Hepatocyte (in vitro differentiated cells): ENCODE results near the gene SLC39A13. TPM values are rescaled to one million over a fixed set of nuclear protein-coding genes. Genes with fewer than 3 reads are reported as not detected.

Experiments used
- DNase-seq: peaks from one replicate; pipeline ENCODE4 v3.0.0-alpha.2; 2016; ENCODE audit warnings: low spot score
- H2AFZ ChIP-seq: fragments of 200-600 bp; sonication (generic); 2 replicates; pipeline ENCODE4 v1.6.0; 2016; ENCODE audit warnings: antibody characterized with exemption, mild to moderate bottlenecking
- H3K27ac ChIP-seq: fragments of 200-600 bp; sonication (generic); 2 replicates; pipeline ENCODE4 v1.5.1; 2016; ENCODE audit warnings: mild to moderate bottlenecking
- H3K27me3 ChIP-seq: fragments of 200-600 bp; sonication (generic); 2 replicates; pipeline ENCODE4 v1.6.1; 2016
- H3K36me3 ChIP-seq: fragments of 200-600 bp; sonication (generic); replicated peaks from 2 replicates; pipeline ENCODE4 v1.5.1; 2016; ENCODE audit warnings: low read depth; ENCODE audit not compliant: insufficient read depth
- H3K4me1 ChIP-seq: fragments of 200-600 bp; sonication (generic); 2 replicates; pipeline ENCODE4 v1.5.1; 2016; ENCODE audit warnings: mild to moderate bottlenecking, moderate library complexity; ENCODE audit not compliant: insufficient read depth
- H3K4me2 ChIP-seq: fragments of 200-600 bp; sonication (generic); 2 replicates; pipeline ENCODE4 v1.6.0; 2016
- H3K4me3 ChIP-seq: fragments of 200-600 bp; sonication (generic); 2 replicates; pipeline ENCODE4 v1.5.1; 2016; ENCODE audit warnings: mild to moderate bottlenecking
- H3K79me2 ChIP-seq: fragments of 200-600 bp; sonication (generic); 2 replicates; pipeline ENCODE4 v1.6.0; 2017; ENCODE audit warnings: mild to moderate bottlenecking
- H3K9me2 ChIP-seq: fragments of 200-600 bp; sonication (generic); replicated peaks from 2 replicates; pipeline ENCODE4 v1.6.0; 2017; ENCODE audit warnings: mild to moderate bottlenecking; ENCODE audit not compliant: insufficient read depth
- H3K9me3 ChIP-seq: fragments of 200-600 bp; sonication (generic); 2 replicates; pipeline ENCODE4 v1.5.1; 2016; ENCODE audit warnings: low read depth, mild to moderate bottlenecking
- H4K20me1 ChIP-seq: fragments of 200-600 bp; sonication (generic); 2 replicates; pipeline ENCODE4 v1.6.0; 2016; ENCODE audit warnings: mild to moderate bottlenecking; ENCODE audit not compliant: insufficient read depth, poor library complexity, severe bottlenecking
- EZH2 ChIP-seq: fragments of 200-600 bp; sonication (generic); IDR thresholded peaks from 2 replicates; pipeline ENCODE4 v1.6.1; 2016; ENCODE audit warnings: antibody characterized with exemption, mild to moderate bottlenecking, borderline replicate concordance
- EZH2phosphoT487 ChIP-seq: fragments of 200-600 bp; sonication (generic); IDR thresholded peaks from one replicate; pipeline ENCODE4 v1.6.1; 2018; ENCODE audit warnings: antibody characterized with exemption, mild to moderate bottlenecking, low read depth, moderate library complexity; ENCODE audit not compliant: unreplicated experiment, severe bottlenecking
- WGBS: methylation state at CpG from one replicate; pipeline ENCODE4 v1.1.6; 2016; ENCODE audit warnings: low lambda C conversion rate; ENCODE audit errors: missing lambda C conversion rate; 5-methylcytosine and 5-hydroxymethylcytosine counted together
- polyA plus RNA-seq: library from polyadenylated mRNA; unstranded; fragments of >200 nt; fragmentation: Nextera tagmentation; extraction: Ambion mirVana; gene quantifications from 2 replicates; pipeline ENCODE4 v1.2.1, GENCODE V29; 2016
- total RNA-seq: library from RNA; depleted of rRNA; stranded (reverse); fragments of >200 nt; gene quantifications from 2 replicates; pipeline ENCODE4 v1.2.3, GENCODE V29; 2014
- TF ChIP-seq, protein P1 (sequence below): fragments of 200-600 bp; sonication (generic); IDR thresholded peaks from 2 replicates; pipeline ENCODE4 v1.5.1; 2016; ENCODE audit warnings: antibody characterized with exemption, mild to moderate bottlenecking; ENCODE audit not compliant: poor library complexity

Gene SLC39A13
- total and polyA plus RNA-seq, 2 experiments from 2014 or later = 72.3 to 118 TPM

GRCh38 chr11:47443028-47443700, 34.8 kb downstream of the SLC39A13 start:
- Histone ChIP-seq H3K4me2 (no peak overlapping the region), H3K4me3 (no peak overlapping the region), H3K4me1 (no peaks in the 10 kb centered on the region), H3K27ac (no peak overlapping the region), H3K79me2 (no peaks in the 10 kb centered on the region), H3K27me3 (no peaks in the 10 kb centered on the region), H3K9me2 (no peaks in the 10 kb centered on the region), H2AFZ (no peak overlapping the region), H3K9me3 (no peaks in the 10 kb centered on the region), H4K20me1 (no peaks in the 10 kb centered on the region), H3K36me3 (no peaks in the 10 kb centered on the region)
- TF ChIP-seq, protein P1, sequence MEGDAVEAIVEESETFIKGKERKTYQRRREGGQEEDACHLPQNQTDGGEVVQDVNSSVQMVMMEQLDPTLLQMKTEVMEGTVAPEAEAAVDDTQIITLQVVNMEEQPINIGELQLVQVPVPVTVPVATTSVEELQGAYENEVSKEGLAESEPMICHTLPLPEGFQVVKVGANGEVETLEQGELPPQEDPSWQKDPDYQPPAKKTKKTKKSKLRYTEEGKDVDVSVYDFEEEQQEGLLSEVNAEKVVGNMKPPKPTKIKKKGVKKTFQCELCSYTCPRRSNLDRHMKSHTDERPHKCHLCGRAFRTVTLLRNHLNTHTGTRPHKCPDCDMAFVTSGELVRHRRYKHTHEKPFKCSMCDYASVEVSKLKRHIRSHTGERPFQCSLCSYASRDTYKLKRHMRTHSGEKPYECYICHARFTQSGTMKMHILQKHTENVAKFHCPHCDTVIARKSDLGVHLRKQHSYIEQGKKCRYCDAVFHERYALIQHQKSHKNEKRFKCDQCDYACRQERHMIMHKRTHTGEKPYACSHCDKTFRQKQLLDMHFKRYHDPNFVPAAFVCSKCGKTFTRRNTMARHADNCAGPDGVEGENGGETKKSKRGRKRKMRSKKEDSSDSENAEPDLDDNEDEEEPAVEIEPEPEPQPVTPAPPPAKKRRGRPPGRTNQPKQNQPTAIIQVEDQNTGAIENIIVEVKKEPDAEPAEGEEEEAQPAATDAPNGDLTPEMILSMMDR = no peak
- TF ChIP-seq EZH2phosphoT487 (no peak), EZH2 (no peak)
- WGBS = 88% methylated on average over 12 of the region's 12 CpGs
- DNase-seq = no peak

DNA sequence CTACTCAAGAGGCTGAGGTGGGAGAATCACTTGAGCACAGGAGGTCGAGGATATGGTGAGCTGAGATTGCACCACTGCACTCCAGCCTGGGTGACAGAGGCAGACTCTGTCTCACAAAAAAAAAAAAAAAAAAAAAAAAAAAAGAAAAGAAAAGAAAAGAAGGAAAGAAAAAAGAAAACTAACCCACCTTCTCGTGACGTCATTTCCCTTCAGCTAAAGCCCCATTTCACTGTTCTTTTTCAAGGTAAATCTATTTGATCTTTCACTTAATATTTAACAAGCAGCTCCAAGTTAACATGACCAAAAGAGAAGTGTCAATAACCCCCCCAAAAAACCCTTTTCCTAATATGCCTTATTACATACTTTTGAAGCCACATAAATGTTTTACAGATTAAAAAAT, 35.4 kb downstream of the SLC39A13 start:
- H3K4me1 ChIP-seq = no peaks in the 10 kb centered on the region
- no peaks in the 10 kb centered on the region for H3K9me3 ChIP-seq
- no peaks in the 10 kb centered on the region for H4K20me1 ChIP-seq
- H3K79me2 ChIP-seq = no peaks in the 10 kb centered on the region
- H2AFZ ChIP-seq = no peak overlapping the region
- TF ChIP-seq, protein P1 = no peak
- TF ChIP-seq EZH2 = no peak
- TF ChIP-seq EZH2phosphoT487 = no peak
- H3K4me2 ChIP-seq = no peak overlapping the region
- H3K36me3 ChIP-seq = no peaks in the 10 kb centered on the region
- no peaks in the 10 kb centered on the region for H3K27me3 ChIP-seq
- DNase-seq = no peak
- H3K27ac ChIP-seq = no peak overlapping the region
- 73% methylated on average over 3 of the region's 3 CpGs for WGBS
- H3K9me2 ChIP-seq = no peaks in the 10 kb centered on the region
- no peak overlapping the region for H3K4me3 ChIP-seq

DNA sequence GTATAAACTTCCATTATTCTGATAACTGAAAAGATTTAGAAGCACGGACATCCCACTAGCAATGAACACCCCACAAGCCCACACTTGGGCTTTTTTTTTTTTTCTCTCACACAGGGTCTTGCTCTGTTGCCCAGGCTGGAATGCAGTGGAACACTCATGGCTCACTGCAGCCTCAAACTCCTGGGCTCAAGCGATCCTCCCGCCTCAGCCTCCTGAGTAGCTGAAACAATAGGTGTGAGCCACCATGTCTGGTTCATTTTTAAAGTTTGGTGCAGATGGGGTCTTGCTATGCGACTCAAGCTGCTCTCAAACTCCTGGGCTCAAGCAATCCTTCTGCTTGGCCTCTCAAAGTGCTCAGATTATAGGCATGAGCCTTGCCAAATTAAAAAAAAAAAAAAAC, 37.5 kb downstream of the SLC39A13 start:
- 95% methylated on average over 4 of the region's 4 CpGs for WGBS
- H3K79me2 ChIP-seq = no peaks in the 10 kb centered on the region
- no peak overlapping the region for H3K4me3 ChIP-seq
- no peak overlapping the region for H2AFZ ChIP-seq
- H3K4me2 ChIP-seq = no peak overlapping the region
- H3K9me3 ChIP-seq = no peaks in the 10 kb centered on the region
- no peaks in the 10 kb centered on the region for H3K36me3 ChIP-seq
- no peaks in the 10 kb centered on the region for H4K20me1 ChIP-seq
- H3K4me1 ChIP-seq = no peaks in the 10 kb centered on the region
- no peaks in the 10 kb centered on the region for H3K27me3 ChIP-seq
- no peaks in the 10 kb centered on the region for H3K9me2 ChIP-seq
- no peak overlapping the region for H3K27ac ChIP-seq
- DNase-seq = no peak
- TF ChIP-seq EZH2 (no peak), EZH2phosphoT487 (no peak)
- TF ChIP-seq, protein P1 = no peak
